Mononuclear cell (primary cell): ENCODE data around the gene PARP8. TPM values are rescaled to one million over a fixed set of nuclear protein-coding genes. Genes with fewer than 3 reads are reported as not detected.

Experiments used
- H3K27me3 ChIP-seq: 2 replicates; pipeline ENCODE4 v1.6.0; 2011; ENCODE audit warnings: low read length, control low read depth; ENCODE audit not compliant: insufficient read depth
- H3K4me1 ChIP-seq: 2 replicates; pipeline ENCODE4 v1.5.1; 2011; ENCODE audit warnings: mild to moderate bottlenecking, low read length, control low read depth; ENCODE audit not compliant: insufficient read depth
- H3K4me3 ChIP-seq: 2 replicates; pipeline ENCODE4 v1.5.1; 2011; ENCODE audit warnings: mild to moderate bottlenecking, low read length, moderate library complexity
- H3K9me3 ChIP-seq: 2 replicates; pipeline ENCODE4 v1.5.1; 2011; ENCODE audit warnings: low read depth, mild to moderate bottlenecking, control low read depth, low read length
- total RNA-seq: library from RNA; depleted of rRNA; stranded (reverse); fragments of >200 nt; gene quantifications from one replicate; pipeline ENCODE4 v1.2.3, GENCODE V29; 2012

PARP8 gene
- total RNA-seq, 1 donor = 201 TPM

- Histone ChIP-seq H3K27me3 (no peaks in the 10 kb centered on the region), H3K4me1 (peaks cover 37% of the 10 kb centered on the region), H3K4me3 (no peak overlapping the region), H3K9me3 (no peaks in the 10 kb centered on the region)
Observed at GRCh38 chr5:50854082-50854481, 187.6 kb downstream of the PARP8 start.

GRCh38 chr5:50855001-50855400 lies 188.6 kb downstream of the PARP8 start:
- no peaks in the 10 kb centered on the region for H3K27me3 ChIP-seq
- no peak overlapping the region for H3K4me3 ChIP-seq
- peaks cover 37% of the 10 kb centered on the region for H3K4me1 ChIP-seq
- H3K9me3 ChIP-seq = no peaks in the 10 kb centered on the region

- H3K9me3 ChIP-seq = no peaks in the 10 kb centered on the region
- peaks cover 4% of the 10 kb centered on the region for H3K27me3 ChIP-seq
- H3K4me1 ChIP-seq = peaks cover 37% of the 10 kb centered on the region
- no peak overlapping the region for H3K4me3 ChIP-seq
Observed at GRCh38 chr5:50856401-50857119, 190.1 kb downstream of the PARP8 start.

GRCh38 chr5:50863534-50864170 lies 197.2 kb downstream of the PARP8 start:
- Histone ChIP-seq H3K27me3 (peaks cover 11% of the 10 kb centered on the region), H3K9me3 (no peaks in the 10 kb centered on the region), H3K4me3 (no peak overlapping the region), H3K4me1 (no peaks in the 10 kb centered on the region)

- peaks cover 11% of the 10 kb centered on the region for H3K27me3 ChIP-seq
- no peaks in the 10 kb centered on the region for H3K4me1 ChIP-seq
- H3K9me3 ChIP-seq = no peaks in the 10 kb centered on the region
- H3K4me3 ChIP-seq = no peak overlapping the region
Observed at GRCh38 chr5:50864466-50864865, 198.0 kb downstream of the PARP8 start.

GRCh38 chr5:50866415-50866814 lies 200.0 kb downstream of the PARP8 start:
- no peaks in the 10 kb centered on the region for H3K9me3 ChIP-seq
- no peak overlapping the region for H3K4me3 ChIP-seq
- H3K27me3 ChIP-seq = peaks cover 12% of the 10 kb centered on the region
- no peaks in the 10 kb centered on the region for H3K4me1 ChIP-seq

- H3K4me1 ChIP-seq = no peaks in the 10 kb centered on the region
- no peaks in the 10 kb centered on the region for H3K9me3 ChIP-seq
Observed at GRCh38 chr5:50867140-50867539, 200.7 kb downstream of the PARP8 start.

GRCh38 chr5:50873595-50874277 lies 207.3 kb downstream of the PARP8 start:
- no peaks in the 10 kb centered on the region for H3K9me3 ChIP-seq
- no peaks in the 10 kb centered on the region for H3K4me1 ChIP-seq
- H3K27me3 ChIP-seq = peaks cover 4% of the 10 kb centered on the region
- H3K4me3 ChIP-seq = no peak overlapping the region

More at GRCh38 chr5:50867140-50867539, 200.7 kb downstream of the PARP8 start:
- Histone ChIP-seq H3K4me3 (no peak overlapping the region), H3K27me3 (peaks cover 12% of the 10 kb centered on the region)

- Histone ChIP-seq H3K4me1 (no peaks in the 10 kb centered on the region), H3K27me3 (peaks cover 4% of the 10 kb centered on the region), H3K9me3 (no peaks in the 10 kb centered on the region), H3K4me3 (no peak overlapping the region)
Observed at GRCh38 chr5:50874306-50875001, 208.0 kb downstream of the PARP8 start.

GRCh38 chr5:50875002-50875344 lies 208.5 kb downstream of the PARP8 start:
- Histone ChIP-seq H3K4me3 (no peak overlapping the region), H3K27me3 (peaks cover 4% of the 10 kb centered on the region), H3K9me3 (no peaks in the 10 kb centered on the region), H3K4me1 (no peaks in the 10 kb centered on the region)

GRCh38 chr5:50878470-50878869 lies 212.0 kb downstream of the PARP8 start:
- Histone ChIP-seq H3K4me3 (no peak overlapping the region), H3K9me3 (no peaks in the 10 kb centered on the region), H3K27me3 (no peaks in the 10 kb centered on the region), H3K4me1 (no peaks in the 10 kb centered on the region)

- Histone ChIP-seq H3K27me3 (peaks cover 2% of the 10 kb centered on the region), H3K9me3 (no peaks in the 10 kb centered on the region), H3K4me1 (no peaks in the 10 kb centered on the region), H3K4me3 (no peak overlapping the region)
Observed at GRCh38 chr5:50881407-50881806, 215.0 kb downstream of the PARP8 start.

- Histone ChIP-seq H3K4me1 (no peaks in the 10 kb centered on the region), H3K4me3 (no peak overlapping the region), H3K9me3 (no peaks in the 10 kb centered on the region), H3K27me3 (peaks cover 2% of the 10 kb centered on the region)
Observed at GRCh38 chr5:50886657-50887345, 220.4 kb downstream of the PARP8 start.

- Histone ChIP-seq H3K27me3 (peaks cover 2% of the 10 kb centered on the region), H3K4me1 (no peaks in the 10 kb centered on the region), H3K4me3 (no peak overlapping the region), H3K9me3 (no peaks in the 10 kb centered on the region)
Observed at GRCh38 chr5:50887889-50888633, 221.6 kb downstream of the PARP8 start.
